Measurements from ENCODE around the gene KCNIP1.

GRCh38 chr5:170503990-170504596 is at the start of gene KCNIP1:
- TF ChIP-seq POLR2AphosphoS5 (IDR thresholded peaks at IDR 0.05) (no peak), CTCF (IDR thresholded peaks at IDR 0.05) (no peak), POLR2A (IDR thresholded peaks at IDR 0.05) (no peak), EP300 (IDR thresholded peaks at IDR 0.05) (no peak)

All from stomach (tissue), 4 donors.